ENCODE measurements around the gene SH3RF2.

DNA sequence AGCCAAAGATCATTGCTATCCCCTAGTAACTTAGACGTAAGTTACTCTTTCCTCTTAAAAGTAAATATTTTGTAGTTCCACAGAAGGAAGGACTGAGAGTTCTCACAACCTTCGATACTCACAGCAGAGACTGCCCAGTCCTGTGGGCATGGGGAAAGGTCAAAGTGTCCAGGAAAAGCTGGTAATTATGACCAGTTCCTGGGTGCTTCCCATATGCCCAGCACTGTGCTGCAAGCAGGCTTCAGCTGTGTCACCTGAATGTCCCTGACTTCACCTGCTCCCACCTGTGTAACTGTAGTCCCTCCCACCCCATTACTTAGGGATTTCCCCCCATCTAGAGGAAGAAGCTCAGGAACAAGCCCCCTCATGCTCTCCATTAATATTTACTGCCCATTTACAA is 18.0 kb upstream of the SH3RF2 start:
- TF ChIP-seq CTCF (IDR thresholded peaks at IDR 0.05 in 2 of 3, conservative IDR thresholded peaks at IDR 0.05 in 1 of 3; ENCODE audit: insufficient read depth in 2 of 3, low read depth in 1 of 3, low read length in 3 of 3) (no peak), JUNB (CRISPR knock-in tag; conservative IDR thresholded peaks at IDR 0.05) (no peak)
- TF ChIP-seq, protein P1, sequence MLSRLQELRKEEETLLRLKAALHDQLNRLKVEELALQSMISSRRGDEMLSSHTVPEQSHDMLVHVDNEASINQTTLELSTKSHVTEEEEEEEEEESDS (CRISPR knock-in tag; IDR thresholded peaks at IDR 0.05): no peak

All from K562 (cell line).